Measurements from ENCODE around the gene ASXL3. TPM values are rescaled to one million over a fixed set of nuclear protein-coding genes. Genes with fewer than 3 reads are reported as not detected.

The ASXL3 gene
- total and polyA plus RNA-seq, 10 of the 15 experiments (the other 5 are each of a cell fraction or from before 2014, with no cell fraction given), result 0.15 TPM; not detected in 9

- Histone ChIP-seq H3K27me3 (replicated peaks in 1 of 2; ENCODE audit: control insufficient read depth in 2 of 2, insufficient read depth in 2 of 2, low read length in 1 of 2) (no peaks in the 10 kb centered on the region), H4K20me1 (ENCODE audit: control insufficient read depth, insufficient read depth) (no peaks in the 10 kb centered on the region), H3K9me3 (replicated peaks; ENCODE audit: control insufficient read depth, insufficient read depth, low read length) (no peaks in the 10 kb centered on the region; the same call in 2 of the 3 replicates), H2AFZ (ENCODE audit: control insufficient read depth, low read depth, low read length) (no peak overlapping the region), H3K36me3 (ENCODE audit: control insufficient read depth in 2 of 2, insufficient read depth in 2 of 2, low read length in 1 of 2) (no peaks in the 10 kb centered on the region), H3K9ac (ENCODE audit: control insufficient read depth, insufficient read depth, low read length) (no peak overlapping the region), H3K4me1 (ENCODE audit: control insufficient read depth, insufficient read depth, low read length) (no peaks in the 10 kb centered on the region), H3K4me2 (ENCODE audit: control insufficient read depth, insufficient read depth) (no peak overlapping the region), H3K79me2 (ENCODE audit: control insufficient read depth, insufficient read depth, low read length) (no peaks in the 10 kb centered on the region), H3K4me3 (no peak overlapping the region), H3K27ac (ENCODE audit: control insufficient read depth, insufficient read depth) (no peak overlapping the region)
- ChIA-PET RAD21 (ENCODE audit: unreplicated experiment) (no interaction called here), CTCF (interaction anchor here (1.7 kb wide), 1 partner anchor 9 kb away, joined by 5 read pairs; no protein-coding TSS in a partner anchor), SMC1A (ENCODE audit: uncharacterized antibody, unreplicated experiment) (no interaction called here), POLR2A (no interaction called here)
- no peak for DNase-seq (ENCODE audit: low read depth, low spot score)
- FAIRE-seq, result no peak
- ATAC-seq, result no peak
- TF ChIP-seq NFYA (IDR thresholded peaks at IDR 0.05; ENCODE audit: borderline replicate concordance, low read depth, low read length), result no peak
- no peak for TF ChIP-seq BCL3 (IDR thresholded peaks at IDR 0.05; ENCODE audit: borderline replicate concordance, insufficient read depth, low read depth, low read length, poor library complexity, severe bottlenecking)
- TF ChIP-seq SMARCA5 (IDR thresholded peaks at IDR 0.05), result no peak
- TF ChIP-seq SRF (IDR thresholded peaks at IDR 0.05; ENCODE audit: low read depth in 2 of 2, low read length in 2 of 2), result no peak
- no peak for TF ChIP-seq EED (IDR thresholded peaks at IDR 0.05; ENCODE audit: low read depth)
- TF ChIP-seq PBX3 (IDR thresholded peaks at IDR 0.05; ENCODE audit: insufficient replicate concordance, low read depth, low read length), result no peak
- no peak for TF ChIP-seq IRF5 (IDR thresholded peaks at IDR 0.05; ENCODE audit: borderline replicate concordance)
- TF ChIP-seq ATF2 (IDR thresholded peaks at IDR 0.05; ENCODE audit: low read length), result no peak
- no peak for TF ChIP-seq BMI1 (IDR thresholded peaks at IDR 0.05; ENCODE audit: borderline replicate concordance)
- no peak for TF ChIP-seq SREBF1 (IDR thresholded peaks at IDR 0.05; ENCODE audit: low read length)
- TF ChIP-seq ZNF384 (IDR thresholded peaks at IDR 0.05; ENCODE audit: borderline replicate concordance, low read depth, low read length), result no peak
- TF ChIP-seq NKRF (conservative IDR thresholded peaks at IDR 0.05), result no peak
- no peak for TF ChIP-seq PAX8 (IDR thresholded peaks at IDR 0.05)
- TF ChIP-seq RCOR1 (conservative IDR thresholded peaks at IDR 0.05; ENCODE audit: low read depth, low read length), result no peak
- TF ChIP-seq NBN (IDR thresholded peaks at IDR 0.05), result no peak
- no peak for TF ChIP-seq PAX5 (IDR thresholded peaks at IDR 0.05; ENCODE audit: borderline replicate concordance, low read depth, low read length)
- intact Hi-C loops (cut with micrococcal nuclease; ENCODE audit: unreplicated experiment), result no loop called here
- no TSS peak for BruUV-seq (replicated peaks)
- in situ Hi-C loops (cut with MboI), result no loop called here
- WGBS (ENCODE audit: insufficient coverage, insufficient replicate concordance, low lambda C conversion rate, missing lambda C conversion rate), result 92% methylated on average over 2 of the region's 2 CpGs
Measured at GRCh38 chr18:33556846-33557245, 21.2 kb upstream of the ASXL3 start.

All from GM12878 (cell line).